ENCODE measurements around the gene BTNL3.

Gene BTNL3

GRCh38 chr5:180982008-180982741, 6.5 kb upstream of the BTNL3 start:
- no peak for DNase-seq (ENCODE audit: extremely low read depth, insufficient read length)
- Histone ChIP-seq H3K36me3 (ENCODE audit: control insufficient read depth, insufficient read depth, low read length) (no peaks in the 10 kb centered on the region), H3K27me3 (replicated peaks; ENCODE audit: control insufficient read depth, insufficient read depth, low read length) (no peaks in the 10 kb centered on the region), H3K4me3 (replicated peaks; ENCODE audit: low read depth, low read length) (no peak overlapping the region)
- no peak for TF ChIP-seq CTCF (IDR thresholded peaks at IDR 0.05; ENCODE audit: insufficient read depth, low read length, poor library complexity, severe bottlenecking)

- no peak for TF ChIP-seq CTCF (IDR thresholded peaks at IDR 0.05; ENCODE audit: insufficient read depth, low read length, poor library complexity, severe bottlenecking)
- no peak for DNase-seq (ENCODE audit: extremely low read depth, insufficient read length)
- H3K36me3 ChIP-seq (ENCODE audit: control insufficient read depth, insufficient read depth, low read length) = no peaks in the 10 kb centered on the region
- no peaks in the 10 kb centered on the region for H3K27me3 ChIP-seq (replicated peaks; ENCODE audit: control insufficient read depth, insufficient read depth, low read length)
- H3K4me3 ChIP-seq (replicated peaks; ENCODE audit: low read depth, low read length) = no peak overlapping the region
Observed at GRCh38 chr5:180988016-180988415, 630 bp upstream of the BTNL3 start.

- peak; percentile 32 for DNase-seq (ENCODE audit: extremely low read depth, insufficient read length)
- no peaks in the 10 kb centered on the region for H3K36me3 ChIP-seq (ENCODE audit: control insufficient read depth, insufficient read depth, low read length)
- H3K4me3 ChIP-seq (replicated peaks; ENCODE audit: low read depth, low read length) = peak overlapping the region; percentile 49
- no peak for TF ChIP-seq CTCF (IDR thresholded peaks at IDR 0.05; ENCODE audit: insufficient read depth, low read length, poor library complexity, severe bottlenecking)
- H3K27me3 ChIP-seq (replicated peaks; ENCODE audit: control insufficient read depth, insufficient read depth, low read length) = no peaks in the 10 kb centered on the region
Observed at GRCh38 chr5:180990086-180990881, 1.6 kb downstream of the BTNL3 start.

GRCh38 chr5:180990882-180991242, 2.2 kb downstream of the BTNL3 start:
- no peak for TF ChIP-seq CTCF (IDR thresholded peaks at IDR 0.05; ENCODE audit: insufficient read depth, low read length, poor library complexity, severe bottlenecking)
- Histone ChIP-seq H3K27me3 (replicated peaks; ENCODE audit: control insufficient read depth, insufficient read depth, low read length) (no peaks in the 10 kb centered on the region), H3K4me3 (replicated peaks; ENCODE audit: low read depth, low read length) (no peak overlapping the region; the same call in 1 of the 2 replicates), H3K36me3 (ENCODE audit: control insufficient read depth, insufficient read depth, low read length) (no peaks in the 10 kb centered on the region)
- DNase-seq (ENCODE audit: extremely low read depth, insufficient read length) = no peak

GRCh38 chr5:181001947-181002346, 13.3 kb downstream of the BTNL3 start:
- no peak for TF ChIP-seq CTCF (IDR thresholded peaks at IDR 0.05; ENCODE audit: insufficient read depth, low read length, poor library complexity, severe bottlenecking)
- Histone ChIP-seq H3K27me3 (replicated peaks; ENCODE audit: control insufficient read depth, insufficient read depth, low read length) (no peaks in the 10 kb centered on the region), H3K36me3 (ENCODE audit: control insufficient read depth, insufficient read depth, low read length) (no peaks in the 10 kb centered on the region), H3K4me3 (replicated peaks; ENCODE audit: low read depth, low read length) (no peak overlapping the region)
- no peak for DNase-seq (ENCODE audit: extremely low read depth, insufficient read length)

Measured in GM06990 (cell line).